GM19467 (cell line): ENCODE data around the gene RBSN.
"Not testable (repeated sequence)": the region's sequence is repeated elsewhere in the genome, so short reads cannot be mapped to it uniquely, and the experiment has no call there.

Experiments used
- ATAC-seq: cut with Tn5 transposase; IDR thresholded peaks from one replicate; pipeline ENCODE4 v1.9.1; 2021; ENCODE audit warnings: mild to moderate bottlenecking, moderate library complexity; ENCODE audit not compliant: unreplicated experiment

RBSN gene

DNA sequence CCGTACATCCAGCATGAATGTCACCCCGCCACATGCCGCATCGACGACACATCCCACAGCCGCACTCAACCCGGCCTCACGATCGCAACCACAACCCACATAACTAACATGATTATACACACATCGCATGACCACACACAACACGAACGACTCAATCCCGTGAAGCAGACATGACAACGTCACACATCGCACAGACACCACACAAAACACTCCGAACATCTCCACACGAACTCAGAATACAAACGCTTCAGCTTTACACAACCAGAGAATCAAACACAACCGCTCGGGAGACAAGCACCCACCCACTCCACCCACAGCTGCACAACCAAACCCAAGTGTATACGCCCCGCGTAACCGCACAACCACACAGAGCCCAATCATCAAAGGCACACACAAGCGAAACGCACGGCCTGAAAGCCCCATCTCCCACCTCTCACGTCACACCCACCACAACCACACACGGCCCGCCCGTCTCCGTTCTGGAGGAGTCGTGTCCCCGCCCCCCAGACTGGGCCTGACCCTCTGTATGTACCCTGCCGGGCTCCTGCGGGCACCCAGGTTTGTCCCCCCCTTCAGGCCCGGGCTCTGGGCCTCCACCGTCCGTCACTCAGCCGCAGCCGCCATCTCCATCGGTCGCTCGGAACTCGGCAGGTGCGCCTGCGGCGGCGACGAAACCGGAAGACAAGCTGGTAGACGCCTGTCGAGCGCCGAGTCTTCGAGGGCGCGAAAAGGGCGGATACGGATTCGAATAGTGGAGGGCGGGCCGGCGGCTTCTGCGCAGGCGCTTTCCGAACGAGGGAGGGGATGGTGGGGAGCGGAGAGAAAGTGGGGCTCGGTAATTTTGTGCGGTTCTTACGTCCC is at the start of gene RBSN:
Gene RBSN (minus strand): TSS at position 646 of the 861 bp plus-strand sequence. CDS start 3,028 bp downstream, outside the sequence.
- ATAC-seq: peak; percentile 86

DNA sequence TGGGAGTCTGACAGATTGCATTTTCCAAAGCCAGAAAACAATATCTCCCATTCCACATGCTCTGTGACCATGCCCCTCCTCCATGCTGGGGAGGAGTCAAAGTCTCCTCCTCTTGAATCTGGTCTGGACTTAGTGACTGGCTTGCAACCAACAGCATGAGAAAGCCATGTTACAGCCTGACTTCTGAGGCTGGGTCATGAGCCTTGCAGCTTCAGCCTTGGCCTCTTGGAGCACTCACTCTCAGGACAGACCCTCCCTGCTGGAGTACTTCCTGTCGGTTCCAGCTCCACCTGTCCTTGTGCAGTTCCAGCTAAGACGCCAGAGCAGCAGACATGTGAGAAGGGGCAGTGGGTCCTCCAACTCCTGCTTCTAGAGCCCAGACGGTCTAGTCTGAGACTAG is 49.7 kb upstream of the RBSN start:
- ATAC-seq: no peak

DNA sequence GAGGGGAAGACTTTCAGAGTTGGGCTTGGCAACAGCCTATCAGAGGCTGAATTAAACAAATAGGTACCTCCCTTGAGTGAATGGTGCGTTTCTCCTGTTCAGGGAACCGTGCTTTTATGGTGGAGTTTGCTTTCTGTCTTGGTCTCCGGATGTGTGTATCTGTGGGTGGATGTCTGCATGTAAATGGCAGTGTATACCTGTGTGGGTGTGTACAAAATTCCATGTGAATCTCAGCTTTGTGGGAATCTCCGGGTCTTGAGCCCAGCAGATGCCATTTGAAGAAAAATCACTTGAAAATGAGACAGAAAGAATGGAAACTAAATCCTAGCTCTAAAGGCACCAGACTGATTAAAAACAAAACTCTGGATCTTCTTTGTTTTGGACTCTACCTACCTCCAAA is 37.9 kb upstream of the RBSN start:
- ATAC-seq: not testable (repeated sequence)

DNA sequence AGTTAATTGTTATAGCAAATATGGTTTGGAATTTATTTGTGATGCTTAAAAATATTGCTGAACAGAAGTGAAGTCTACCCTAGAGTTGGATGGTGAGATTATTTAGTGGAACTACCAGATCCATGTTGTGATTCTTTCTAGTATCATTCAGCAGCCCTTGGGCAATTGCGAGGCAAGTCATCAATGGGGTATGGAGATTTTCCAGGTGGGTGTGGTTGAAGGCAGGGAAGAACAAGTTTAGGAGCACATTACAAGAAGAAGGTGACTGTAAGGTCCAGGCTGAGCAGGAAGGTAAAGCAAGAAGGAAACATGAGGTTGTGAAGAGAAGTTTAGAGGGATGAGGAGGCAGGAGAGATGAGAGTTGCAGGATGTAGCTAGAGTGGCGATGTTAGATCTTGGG is 36.0 kb upstream of the RBSN start:
- not testable (repeated sequence) for ATAC-seq

DNA sequence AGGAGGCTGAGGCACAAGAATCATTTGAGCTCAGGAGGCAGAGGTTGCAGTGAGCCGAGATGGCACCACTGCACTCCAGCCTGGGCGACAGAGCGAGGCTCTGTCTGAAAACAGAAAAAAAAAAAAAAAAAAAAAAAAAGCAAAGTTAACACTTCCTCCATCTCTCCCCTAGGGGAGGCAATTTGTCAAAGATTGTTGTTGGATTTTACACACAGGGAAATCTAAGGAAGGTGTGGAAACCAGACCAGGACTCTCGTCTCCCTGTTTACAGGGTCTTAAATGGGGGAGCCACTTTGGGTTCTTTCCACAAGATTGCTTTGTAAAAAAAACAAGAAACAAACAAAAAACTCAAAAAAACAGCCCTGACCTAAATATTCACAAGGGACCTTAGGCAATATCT is 29.5 kb upstream of the RBSN start:
- not testable (repeated sequence) for ATAC-seq

DNA sequence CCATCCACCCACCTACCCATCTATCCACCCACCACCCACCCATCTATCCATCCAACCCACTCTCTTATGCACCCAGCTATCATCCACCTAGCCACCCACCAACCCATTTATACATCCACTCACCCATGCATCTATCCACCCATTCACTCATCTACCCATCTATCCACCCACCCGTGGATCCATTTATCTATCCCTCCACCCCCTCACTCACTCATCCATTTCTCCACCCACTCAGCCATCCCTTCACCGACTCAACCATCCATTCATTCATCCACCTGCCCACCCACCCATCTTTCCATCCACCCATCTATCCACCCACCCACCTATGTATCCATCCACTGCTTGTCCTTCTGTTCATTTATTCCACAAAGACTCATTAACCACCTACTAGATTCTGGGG is 28.0 kb upstream of the RBSN start:
- ATAC-seq: not testable (repeated sequence)

DNA sequence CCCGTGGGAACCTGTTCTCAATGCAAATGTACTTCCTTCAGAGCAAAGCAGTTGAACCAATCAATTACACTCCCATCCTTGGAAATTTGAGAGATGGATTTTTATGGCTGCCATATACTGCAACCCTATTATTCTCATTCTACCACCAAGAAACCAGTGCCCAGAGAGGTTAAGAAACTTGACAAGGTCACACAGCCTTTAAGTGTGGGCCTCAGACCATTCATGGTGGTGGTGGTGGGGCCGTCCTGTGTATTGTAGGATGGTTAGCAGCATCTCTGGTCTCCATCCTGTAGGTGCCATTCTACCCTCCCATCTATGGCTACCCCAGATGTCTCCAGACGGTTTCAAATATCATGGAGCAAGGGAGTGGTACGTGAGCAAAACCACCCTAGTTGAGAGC is 23.4 kb upstream of the RBSN start:
- ATAC-seq: no peak

DNA sequence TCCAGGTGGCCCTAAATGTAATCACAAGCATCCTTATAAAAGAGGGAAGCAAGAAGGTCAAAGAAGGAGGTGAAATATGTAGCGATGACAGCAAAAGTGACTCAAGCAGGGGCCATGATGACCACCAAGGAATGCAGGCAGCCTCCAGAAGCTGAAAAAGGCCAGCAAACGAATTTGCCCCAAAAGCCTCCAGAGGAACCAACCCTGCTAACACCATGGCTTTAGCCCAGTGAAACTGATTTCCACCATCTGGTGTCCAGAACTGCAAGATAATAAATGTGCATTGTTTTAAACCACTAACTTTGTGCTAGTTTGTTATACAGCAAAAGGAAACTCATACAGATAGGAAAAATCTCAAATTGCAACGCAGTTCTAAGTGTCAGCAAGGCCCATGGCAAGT is 23.0 kb upstream of the RBSN start:
- ATAC-seq: no peak

DNA sequence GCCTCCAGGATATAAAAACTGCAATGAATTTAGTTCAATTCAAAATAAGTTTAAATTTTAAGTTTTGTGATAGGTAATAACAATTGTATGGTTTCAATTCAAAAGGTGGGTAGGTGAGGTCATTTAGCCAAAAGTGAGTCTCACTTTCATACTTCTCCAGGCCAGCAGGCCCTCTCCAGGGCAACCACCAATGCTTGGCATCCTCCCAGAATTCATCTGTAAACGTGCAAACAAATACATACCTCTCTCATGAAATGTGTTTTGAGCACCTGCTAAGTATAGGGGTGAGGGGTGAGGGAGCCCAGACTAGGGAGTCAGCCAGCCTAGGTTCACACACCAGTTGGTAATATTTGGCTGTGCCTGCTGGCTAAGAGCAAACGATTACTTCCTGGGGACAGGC is 22.0 kb upstream of the RBSN start:
- no peak for ATAC-seq

DNA sequence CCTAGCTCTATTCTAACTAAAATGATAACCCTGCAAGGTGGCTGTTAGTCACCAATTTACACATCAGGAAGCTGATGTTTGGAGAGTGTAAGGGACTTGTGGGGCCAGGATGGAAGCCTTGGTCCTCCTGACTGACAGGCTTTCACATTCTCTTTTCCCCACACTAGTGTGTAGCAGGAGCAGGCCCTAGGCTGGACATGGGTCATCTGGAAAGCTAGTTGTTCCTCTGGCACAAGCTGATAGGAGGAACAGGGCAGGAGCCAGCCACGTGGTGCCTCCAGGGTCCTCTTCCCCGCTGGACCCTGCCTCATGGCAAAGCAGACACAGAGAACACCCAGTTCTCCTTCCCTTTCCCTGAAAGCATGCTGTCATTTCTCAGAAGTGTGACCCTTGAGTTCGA is 18.1 kb upstream of the RBSN start:
- no peak for ATAC-seq

DNA sequence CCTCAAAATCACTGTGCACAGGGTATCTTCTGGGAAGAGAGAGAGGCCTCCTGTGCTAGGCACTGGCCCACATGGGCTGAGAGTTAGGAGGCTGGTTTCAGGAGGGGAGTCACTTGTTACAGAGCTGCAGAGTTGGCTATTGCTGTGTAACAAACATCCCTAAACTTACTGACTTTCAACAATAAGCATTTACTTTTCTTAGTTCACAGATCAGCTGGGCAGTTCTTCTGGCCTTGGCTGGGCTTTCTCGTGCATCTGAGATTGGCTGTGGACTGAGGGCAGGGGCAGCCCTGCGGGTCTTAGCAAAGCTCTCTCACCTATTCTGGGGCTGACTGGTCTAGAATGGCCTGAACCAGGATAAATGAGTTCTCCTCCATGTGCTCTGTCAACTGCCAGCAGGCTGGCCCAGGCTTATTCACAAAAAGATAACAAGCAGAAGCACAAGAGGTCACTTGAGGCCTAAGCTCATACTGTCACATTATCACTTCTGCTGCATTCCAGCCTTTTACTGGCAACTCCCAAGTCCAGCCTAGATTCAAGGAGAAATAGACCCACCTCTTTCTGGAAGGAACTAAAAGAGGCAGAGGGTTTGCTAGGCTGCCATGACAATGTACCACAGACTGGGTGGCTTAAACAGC is 17.2 kb upstream of the RBSN start:
- no peak for ATAC-seq

DNA sequence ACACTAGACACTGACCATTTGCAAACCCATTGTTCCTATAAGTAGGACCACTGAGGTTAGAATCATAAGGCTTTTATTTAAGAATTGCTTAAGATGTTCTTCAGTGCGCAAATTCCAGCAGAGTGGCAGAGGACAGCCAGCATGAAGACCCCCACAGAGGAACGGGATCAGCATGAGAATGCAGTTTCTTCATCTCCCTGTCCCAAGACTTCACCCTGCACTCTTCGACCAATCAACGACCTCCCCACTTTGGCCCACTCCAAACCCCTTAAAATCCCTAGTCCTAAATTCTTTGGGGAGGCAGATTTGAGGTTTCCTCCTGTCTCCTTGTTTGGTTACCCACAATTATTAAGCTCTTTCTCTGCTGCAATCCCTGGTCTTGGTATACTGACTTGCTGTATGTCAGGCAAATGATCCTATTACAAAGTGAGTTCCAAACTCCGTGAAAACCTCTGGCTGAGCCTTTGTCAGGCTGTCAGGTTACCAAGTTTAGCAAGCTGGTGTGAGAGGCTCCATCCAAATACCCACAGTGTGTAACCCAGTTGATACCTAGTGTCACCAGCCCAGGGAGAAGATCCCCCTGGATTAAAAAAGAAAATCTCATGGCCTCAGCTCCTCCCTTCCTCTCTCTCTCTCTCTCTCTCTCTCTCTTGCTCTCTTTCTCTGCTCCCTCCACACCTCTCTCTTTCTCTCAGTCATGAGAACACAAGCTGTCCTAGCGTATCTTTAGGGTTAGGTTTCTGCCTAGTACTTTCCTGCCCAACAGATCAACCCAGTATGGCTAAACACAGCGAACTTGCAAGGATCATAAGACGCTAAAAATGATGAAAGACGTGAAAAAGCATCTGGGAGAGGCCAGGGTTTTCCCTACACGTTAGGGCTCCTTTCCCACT is 15.8 kb upstream of the RBSN start:
- no peak for ATAC-seq

DNA sequence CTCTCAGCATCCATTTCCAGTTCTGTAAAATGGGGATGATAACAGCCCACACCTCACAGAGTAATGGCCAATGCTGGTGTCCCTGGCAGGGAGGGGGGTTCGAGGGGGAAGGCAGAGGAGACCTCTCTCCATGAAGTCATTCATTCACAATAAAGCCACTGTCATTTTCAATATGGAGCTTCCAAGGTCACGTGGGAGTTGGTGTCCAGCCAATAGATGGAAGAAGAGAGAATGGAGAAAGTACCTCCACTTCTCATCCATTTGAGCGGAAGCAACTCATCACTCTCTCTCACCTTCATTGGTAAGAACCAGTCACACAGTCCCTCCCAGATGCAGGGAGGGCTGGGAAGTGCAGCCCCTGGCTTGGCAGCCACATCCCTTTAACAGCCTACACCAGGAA is 14.9 kb upstream of the RBSN start:
- ATAC-seq: no peak

DNA sequence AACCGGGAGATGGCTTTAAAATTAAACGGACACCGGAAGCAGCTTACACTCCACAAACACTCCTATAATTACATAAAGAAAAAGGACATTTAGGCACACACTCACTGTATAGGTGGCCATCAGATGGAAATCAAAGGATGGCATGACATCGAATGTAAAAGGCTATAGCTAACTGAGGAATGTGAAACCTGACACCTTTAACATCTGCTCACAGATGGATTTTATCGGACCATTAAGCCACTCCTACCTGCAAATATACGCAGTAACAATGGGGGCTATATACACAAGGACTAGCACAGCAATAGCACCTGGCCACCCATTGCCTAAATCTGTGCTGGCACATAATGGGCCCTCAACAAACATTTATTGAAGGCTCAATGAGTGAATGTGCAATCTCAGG is 14.5 kb upstream of the RBSN start:
- no peak for ATAC-seq

DNA sequence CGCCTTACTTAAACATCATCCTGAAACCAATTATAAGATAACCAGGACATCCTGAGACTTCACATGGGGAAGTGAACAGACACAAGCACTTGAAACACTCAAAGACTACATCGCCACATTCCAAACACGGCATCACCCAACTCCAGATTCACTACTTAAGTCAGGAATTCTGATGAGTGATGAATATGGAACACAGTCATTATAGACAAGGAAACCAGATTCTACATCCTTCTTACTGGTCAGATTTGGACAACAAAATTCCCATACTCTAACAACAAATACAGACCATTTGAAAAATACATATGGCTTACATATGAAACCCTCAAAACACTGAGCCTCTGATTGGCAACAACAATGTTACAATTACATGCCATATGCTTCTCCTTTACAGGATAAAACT is 13.1 kb upstream of the RBSN start:
- ATAC-seq: no peak

DNA sequence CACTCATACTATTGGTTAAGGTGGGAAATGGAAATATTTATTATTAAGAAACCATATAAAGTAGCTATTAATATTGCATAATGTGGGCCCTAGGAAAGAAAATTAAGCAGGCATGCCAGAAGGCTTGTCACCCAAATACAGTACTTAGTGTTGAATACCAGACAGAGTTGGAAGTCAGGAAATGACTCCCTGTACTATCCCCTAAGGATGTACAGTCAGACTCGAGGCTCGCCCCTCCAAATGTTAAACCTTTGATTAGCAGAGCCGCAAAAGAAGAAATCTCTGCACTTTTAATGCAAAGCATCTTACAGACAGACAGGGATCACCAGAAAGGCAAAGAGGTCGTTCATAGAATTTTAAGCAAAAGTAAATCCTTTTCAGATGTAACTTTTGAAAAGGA is 11.3 kb upstream of the RBSN start:
- no peak for ATAC-seq

DNA sequence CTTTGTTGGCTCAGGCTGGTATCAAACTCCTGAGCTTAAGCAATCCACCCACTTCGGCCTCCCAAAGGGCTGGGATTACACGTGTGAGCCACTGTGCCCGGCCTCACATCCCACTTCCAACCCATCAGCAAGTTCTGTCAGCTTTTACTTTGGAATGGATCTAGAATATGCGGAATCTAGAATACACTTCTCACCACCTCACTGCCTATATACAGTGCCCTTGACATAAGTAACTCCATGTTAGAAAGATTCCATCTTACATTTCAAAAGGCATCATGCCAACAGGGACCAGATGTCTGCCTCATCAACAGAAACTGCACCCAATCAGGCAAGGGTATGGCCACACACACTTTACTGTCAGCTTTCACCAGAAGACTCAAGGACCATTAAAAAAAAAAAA is 9.9 kb upstream of the RBSN start:
- no peak for ATAC-seq

DNA sequence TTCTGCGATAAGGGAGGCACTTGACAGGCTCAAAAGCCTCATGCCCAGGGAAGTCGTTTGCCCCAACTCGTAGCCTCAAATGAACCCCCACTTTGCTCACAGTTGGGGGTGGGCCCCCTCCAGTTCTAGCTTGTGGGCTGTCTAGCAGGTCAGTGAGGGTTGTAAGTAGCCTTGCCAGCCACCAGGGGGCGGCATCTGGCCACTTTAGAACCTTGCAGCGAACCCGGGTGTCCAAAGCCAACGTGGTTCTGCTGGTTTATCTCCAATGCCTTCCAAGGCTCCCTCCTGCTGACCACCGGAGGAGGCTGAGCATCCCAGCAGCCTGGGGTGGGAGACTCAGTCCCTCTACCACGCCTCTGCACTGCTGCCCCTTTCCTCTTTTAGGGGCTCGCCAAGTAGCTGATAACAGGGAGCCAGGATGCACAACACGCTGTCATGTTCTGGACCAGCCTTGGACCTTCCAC is 9.2 kb upstream of the RBSN start:
- ATAC-seq: peak; percentile 73

DNA sequence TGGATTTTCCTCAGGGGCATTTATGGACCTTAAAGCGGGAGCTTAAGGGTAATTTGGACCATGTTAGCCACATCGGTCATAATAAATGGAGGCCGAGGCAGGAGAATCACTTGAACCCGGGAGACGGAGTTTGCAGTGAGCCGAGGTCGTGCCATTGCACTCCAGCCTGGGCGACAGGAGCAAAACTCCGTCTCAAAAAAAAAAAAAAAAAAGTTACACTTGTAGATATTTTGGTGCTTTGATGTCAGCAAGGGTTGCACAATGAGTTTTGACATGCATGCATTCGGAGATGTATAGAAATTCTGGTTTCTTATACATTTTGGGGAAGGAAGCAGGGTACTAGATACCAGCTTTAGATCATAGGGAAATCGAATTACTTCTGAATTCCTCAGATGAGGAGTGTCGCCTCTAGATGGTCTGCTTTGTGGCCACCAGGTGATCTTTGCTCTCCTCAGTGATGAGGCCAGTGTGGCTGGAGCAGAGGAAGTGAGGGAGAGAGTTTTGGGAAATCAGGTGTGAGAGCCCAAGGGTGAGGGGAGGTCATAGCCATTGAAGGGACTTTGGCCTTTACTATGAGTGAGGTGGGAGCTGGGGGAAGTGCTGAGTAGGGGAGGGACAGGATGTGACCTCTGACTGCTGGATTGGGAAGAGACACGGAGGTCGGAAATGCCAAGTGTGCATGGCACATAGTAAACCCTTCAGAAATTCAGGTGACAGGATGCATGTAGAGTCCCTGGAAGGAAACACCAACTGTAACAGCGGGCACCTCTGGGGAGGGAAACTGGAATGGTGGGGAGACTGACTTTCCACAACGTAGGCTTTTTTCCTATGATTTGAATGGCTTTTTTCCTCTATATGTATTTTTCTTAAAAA is 8.4 kb upstream of the RBSN start:
- no peak for ATAC-seq

DNA sequence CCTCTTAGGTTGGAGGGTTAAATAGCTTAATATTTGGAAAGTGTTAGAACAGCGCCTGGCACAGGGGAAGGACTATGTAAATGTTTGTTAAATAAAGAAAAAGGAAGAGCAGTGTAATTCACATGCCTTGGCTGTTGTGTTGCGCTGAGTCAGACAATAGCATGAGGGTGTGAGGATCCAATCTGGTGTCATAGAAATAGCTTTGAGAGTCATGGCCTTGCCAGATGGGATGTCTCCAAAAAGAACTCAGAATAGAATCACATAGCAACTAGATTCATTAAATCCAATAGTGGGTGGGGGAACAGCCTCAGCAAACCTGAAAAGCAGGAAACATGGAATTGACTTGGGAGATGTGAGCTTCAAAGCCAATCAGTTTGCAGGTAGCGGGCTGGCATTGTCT is 3.9 kb upstream of the RBSN start:
- ATAC-seq: no peak
